ENCODE results near the gene TTYH2.

The TTYH2 gene

GRCh38 chr17:74307984-74308773, 94.8 kb downstream of the TTYH2 start:
- in situ Hi-C loops (cut with HindIII; ENCODE audit: low sequenced_read_pairs), result no loop called here
- TF ChIP-seq CTCF (IDR thresholded peaks at IDR 0.05; ENCODE audit: low read depth, low read length), result no peak
- DNase-seq (ENCODE audit: low read depth, low spot score), result no peak
- H3K4me3 ChIP-seq (ENCODE audit: low read depth, low read length), result no peak overlapping the region

GRCh38 chr17:74309902-74310301, 96.5 kb downstream of the TTYH2 start:
- no peak for TF ChIP-seq CTCF (IDR thresholded peaks at IDR 0.05; ENCODE audit: low read depth, low read length)
- in situ Hi-C loops (cut with HindIII; ENCODE audit: low sequenced_read_pairs), result no loop called here
- DNase-seq (ENCODE audit: low read depth, low spot score), result no peak
- H3K4me3 ChIP-seq (ENCODE audit: low read depth, low read length), result no peak overlapping the region

All from astrocyte of the spinal cord (primary cell).